ENCODE data around the gene PPIA. TPM values are rescaled to one million over a fixed set of nuclear protein-coding genes. Genes with fewer than 3 reads are reported as not detected.
"Not testable (repeated sequence)": the region's sequence is repeated elsewhere in the genome, so short reads cannot be mapped to it uniquely, and the experiment has no call there.

Gene PPIA
- total RNA-seq, 1 experiment from 2014 or later, result 4,753 TPM

DNA sequence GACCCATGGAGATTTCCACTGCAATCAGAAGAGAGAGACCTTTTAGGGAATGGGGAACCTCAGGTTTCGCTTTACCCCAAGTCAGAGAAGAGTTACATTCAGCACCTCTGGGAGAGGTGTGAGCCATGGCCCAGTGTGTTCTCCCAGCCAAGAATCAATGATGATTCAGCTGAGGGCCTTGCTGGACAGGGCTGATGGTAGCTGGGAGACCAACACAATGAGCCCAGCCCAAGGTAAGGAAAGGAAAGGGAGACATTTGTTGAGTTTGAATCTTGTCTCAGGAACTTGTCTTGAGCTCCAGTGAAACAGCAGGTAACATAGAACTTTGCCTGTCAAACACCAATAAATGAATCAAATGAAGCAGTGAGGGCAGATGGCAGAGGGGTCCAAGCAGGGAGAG lies 14.0 kb upstream of the PPIA start:
- no peak for DNase-seq (ENCODE audit: low spot score)
- in situ Hi-C loops (cut with HindIII; ENCODE audit: low sequenced_read_pairs), result no loop called here

DNA sequence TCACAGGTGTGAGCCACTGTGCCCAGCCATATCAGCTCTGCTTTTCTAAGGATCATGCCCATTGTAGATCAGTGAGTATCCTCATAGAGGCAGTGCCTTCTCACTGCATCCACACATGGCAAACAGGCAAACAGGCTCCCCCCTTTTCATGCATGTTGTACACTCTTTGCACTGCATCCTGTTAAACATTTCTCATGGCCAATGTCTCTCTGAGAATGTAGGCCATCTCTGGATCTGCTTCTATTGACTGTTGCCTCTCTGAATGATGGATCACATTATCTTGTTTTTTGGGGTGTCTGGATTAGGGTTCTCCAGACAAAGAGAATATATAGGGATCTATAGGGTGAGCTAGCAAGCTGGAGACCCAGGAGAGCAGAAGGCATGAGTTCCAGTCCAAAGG lies 13.1 kb upstream of the PPIA start:
- in situ Hi-C loops (cut with HindIII; ENCODE audit: low sequenced_read_pairs), result no loop called here
- no peak for DNase-seq (ENCODE audit: low spot score)

DNA sequence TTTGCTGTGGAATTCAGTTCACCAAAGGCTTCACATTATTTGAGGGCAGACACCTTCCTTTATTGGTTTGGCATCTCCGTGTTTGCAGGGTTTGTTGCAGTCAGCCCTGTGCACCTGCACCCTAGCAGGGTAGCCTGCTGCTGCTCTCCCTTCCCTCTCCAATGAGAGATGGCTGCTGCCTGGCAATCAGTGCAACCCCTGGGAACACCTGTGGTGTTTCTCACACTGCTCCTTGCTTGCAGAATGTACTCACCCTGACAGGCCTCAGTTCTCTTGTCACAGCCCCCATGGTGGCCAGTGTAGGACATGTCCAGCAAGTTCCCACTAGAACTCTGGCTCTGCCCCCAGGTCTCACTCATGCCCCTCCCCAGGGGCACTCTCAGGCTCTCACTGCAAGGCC lies 12.1 kb upstream of the PPIA start:
- no peak for DNase-seq (ENCODE audit: low spot score)
- in situ Hi-C loops (cut with HindIII; ENCODE audit: low sequenced_read_pairs), result no loop called here

DNA sequence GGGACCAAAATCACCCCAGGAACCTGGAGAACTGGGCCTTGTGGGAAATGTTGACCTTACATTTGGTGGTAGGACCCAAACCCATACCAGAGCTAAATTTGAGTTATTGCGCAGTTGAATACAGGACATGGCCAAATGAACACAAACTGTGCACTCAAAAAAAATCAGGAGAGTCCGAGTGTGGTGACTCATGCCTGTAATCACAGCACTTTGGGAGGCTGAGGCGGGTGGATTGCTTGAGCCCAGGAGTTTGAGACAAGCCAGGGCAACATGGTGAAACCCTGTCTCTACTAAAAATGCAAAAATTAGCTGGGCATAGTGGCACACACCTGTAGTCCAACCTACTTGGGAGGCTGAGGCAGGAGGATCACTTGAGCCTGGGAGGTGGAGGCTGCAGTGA lies 11.3 kb upstream of the PPIA start:
- in situ Hi-C loops (cut with HindIII; ENCODE audit: low sequenced_read_pairs); DNase-seq (ENCODE audit: low spot score): not testable (repeated sequence)

DNA sequence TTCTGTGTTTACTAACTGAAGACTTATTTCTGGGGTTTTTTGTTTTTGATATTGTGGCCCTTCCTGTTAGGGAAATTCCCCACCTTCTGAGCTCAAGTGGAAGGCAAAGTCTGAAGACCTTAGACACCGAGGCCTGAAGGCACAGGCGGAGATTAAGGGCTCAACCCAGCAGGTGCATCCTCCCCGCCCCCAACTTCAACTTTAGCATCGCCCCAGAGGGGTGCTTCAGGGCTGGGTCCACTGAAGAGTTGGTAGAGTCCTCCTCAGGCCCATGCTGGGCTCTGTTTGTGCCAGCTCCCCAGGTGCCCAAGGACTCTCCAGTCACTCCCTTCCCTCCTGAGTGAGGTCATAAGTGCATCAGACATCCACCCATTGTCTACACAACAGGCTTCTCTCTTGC lies 9.4 kb upstream of the PPIA start:
- in situ Hi-C loops (cut with HindIII; ENCODE audit: low sequenced_read_pairs), result no loop called here
- DNase-seq (ENCODE audit: low spot score), result no peak

DNA sequence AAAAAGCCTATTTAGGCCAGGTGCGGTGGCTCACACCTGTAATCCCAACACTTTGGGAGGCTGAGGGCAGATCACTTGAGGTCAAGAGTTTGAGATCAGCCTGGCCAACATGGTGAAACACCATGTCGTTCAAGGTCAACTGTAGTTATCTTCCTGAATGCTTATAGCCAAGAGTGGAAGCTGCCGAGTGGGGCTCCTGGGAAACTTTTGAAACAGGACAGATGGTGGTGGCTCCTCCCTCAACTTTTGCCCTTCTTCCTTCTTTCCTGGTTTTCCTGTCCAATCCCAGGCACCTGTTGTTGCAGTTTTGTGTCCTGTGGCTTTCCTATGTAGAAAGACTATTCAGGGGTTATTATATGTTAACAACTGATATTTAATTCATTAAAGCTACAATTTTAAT lies 8.7 kb upstream of the PPIA start:
- no peak for DNase-seq (ENCODE audit: low spot score)
- in situ Hi-C loops (cut with HindIII; ENCODE audit: low sequenced_read_pairs), result no loop called here

DNA sequence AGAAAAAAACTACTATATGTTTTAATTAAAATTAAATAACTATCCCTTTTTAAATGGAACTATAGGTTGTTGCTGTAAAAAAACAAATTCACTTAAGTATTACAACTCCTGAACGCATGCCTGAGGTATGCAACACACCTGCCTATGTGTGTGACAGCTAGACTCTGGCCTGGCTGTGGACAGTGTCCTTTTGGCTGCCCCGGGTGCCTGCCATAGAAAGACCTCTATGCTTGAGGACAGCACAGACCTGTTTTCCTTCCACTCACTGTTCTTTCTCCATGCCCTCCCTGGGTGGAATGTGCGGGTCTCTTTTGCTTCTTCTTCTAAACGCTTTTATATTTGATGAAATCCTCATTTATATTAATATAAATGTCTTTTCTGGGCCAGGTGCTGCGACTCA lies 6.5 kb upstream of the PPIA start:
- in situ Hi-C loops (cut with HindIII; ENCODE audit: low sequenced_read_pairs), result no loop called here

DNA sequence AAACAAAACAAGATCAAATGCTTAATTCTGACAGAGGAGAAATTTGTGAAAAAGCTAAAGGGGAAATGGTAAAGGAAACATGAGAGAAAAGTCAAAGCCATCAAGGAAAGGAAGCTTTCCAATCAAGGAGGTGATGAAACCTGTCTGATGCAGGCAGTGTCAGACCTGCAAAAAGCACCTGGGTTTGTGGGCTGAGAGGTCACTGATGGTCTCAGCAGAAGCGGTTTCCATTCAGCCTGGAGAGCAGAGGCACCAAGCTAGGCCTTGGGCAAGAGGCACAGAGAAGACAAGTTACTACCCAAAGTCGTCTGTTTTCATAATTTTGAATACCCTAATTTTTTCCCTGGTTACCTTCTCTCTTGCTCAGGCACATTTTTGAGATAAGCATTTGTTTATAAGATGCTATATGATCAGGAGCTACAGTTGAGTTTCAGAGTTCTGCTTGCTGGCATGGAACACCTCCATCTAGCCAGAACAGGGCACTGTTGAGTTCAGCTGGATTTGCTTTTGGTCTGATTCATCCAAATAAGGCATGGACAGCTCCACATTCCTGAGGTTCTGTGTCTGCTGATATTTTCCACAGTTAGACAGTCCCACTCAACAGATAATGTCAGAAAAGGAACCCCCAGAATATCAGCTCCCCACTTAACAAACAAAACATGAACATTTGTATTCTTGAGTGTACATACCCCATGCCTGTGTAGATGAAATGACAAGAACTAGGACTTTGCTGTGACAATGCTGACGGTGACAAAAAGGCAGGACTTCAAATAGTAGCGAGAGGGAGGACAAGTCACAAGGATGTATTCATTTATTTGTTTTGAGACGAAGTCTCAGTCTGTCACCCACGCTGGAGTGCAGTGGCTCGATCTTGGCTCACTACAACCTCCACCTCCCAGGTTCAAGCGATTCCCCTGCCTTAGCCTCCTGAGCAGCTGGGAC lies 4.9 kb upstream of the PPIA start:
- no peak for DNase-seq (ENCODE audit: low spot score)
- in situ Hi-C loops (cut with HindIII; ENCODE audit: low sequenced_read_pairs), result no loop called here

More for the DNA sequence above, 6.5 kb upstream of the PPIA start:
- no peak for DNase-seq (ENCODE audit: low spot score)

DNA sequence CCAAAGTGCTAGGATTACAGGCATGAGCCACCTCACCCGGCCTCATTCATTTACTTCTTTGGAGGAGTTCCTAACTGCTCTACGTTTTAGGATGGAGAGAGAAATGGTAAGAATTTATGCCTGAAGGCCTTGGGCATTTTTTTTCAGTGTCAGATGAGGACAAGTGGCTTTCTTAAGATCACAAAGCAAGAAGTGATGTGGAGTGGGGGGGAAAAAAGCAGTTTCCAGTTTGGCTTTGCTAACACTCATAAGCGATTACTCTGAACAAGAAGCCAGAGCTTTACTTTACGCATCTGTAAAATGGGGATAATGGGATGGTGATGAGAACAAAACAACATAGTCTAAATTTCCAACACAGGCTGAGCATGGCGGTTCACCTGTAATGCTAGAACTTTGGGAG lies 2.6 kb upstream of the PPIA start:
- no peak for DNase-seq (ENCODE audit: low spot score)
- in situ Hi-C loops (cut with HindIII; ENCODE audit: low sequenced_read_pairs), result no loop called here

DNA sequence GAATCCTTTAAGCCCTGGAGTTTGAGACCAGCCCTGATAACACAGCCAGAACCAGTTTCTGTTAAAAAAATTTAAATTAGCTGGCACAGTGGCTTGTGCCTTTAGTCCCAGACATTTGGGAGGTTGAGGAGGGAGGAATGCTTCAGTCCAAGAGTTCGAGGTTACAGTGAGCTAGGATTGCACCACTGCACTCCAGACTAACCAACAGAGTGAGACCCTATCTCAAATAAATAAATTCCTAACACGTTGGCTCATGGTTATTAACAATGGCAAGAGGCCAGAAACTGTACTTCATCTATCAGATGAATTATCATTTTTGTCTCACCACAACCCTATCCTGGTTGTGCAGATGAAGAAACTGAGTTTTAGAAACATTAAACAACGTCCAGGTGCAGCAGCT lies 2.1 kb upstream of the PPIA start:
- no peak for DNase-seq (ENCODE audit: low spot score)
- in situ Hi-C loops (cut with HindIII; ENCODE audit: low sequenced_read_pairs), result no loop called here

DNA sequence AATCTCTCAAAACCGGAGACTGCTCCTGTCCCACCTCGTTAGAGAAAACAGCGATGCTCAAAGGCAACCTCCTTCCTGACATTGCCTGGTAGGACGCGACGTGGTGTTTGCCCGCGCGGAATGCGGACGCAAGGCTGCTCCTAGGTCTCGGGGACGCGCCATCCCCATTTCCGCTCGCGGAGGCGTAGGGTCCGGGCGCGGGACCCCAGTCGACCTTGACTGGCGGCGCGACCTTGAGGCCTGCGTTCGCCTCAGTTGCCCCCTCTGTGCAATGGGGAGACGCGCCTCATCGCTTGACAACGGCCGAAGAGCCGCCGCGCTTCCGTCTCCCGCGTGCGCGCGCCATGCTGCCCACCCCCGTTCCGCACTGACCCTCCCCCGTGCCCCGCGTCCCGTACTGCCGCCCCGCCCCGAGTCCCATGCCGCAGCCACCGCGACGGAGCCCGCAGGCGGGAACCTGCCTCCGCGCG lies 412 bp upstream of the PPIA start:
- peak; percentile 70 for DNase-seq (ENCODE audit: low spot score)
- in situ Hi-C loops (cut with HindIII; ENCODE audit: low sequenced_read_pairs), result no loop called here

DNA sequence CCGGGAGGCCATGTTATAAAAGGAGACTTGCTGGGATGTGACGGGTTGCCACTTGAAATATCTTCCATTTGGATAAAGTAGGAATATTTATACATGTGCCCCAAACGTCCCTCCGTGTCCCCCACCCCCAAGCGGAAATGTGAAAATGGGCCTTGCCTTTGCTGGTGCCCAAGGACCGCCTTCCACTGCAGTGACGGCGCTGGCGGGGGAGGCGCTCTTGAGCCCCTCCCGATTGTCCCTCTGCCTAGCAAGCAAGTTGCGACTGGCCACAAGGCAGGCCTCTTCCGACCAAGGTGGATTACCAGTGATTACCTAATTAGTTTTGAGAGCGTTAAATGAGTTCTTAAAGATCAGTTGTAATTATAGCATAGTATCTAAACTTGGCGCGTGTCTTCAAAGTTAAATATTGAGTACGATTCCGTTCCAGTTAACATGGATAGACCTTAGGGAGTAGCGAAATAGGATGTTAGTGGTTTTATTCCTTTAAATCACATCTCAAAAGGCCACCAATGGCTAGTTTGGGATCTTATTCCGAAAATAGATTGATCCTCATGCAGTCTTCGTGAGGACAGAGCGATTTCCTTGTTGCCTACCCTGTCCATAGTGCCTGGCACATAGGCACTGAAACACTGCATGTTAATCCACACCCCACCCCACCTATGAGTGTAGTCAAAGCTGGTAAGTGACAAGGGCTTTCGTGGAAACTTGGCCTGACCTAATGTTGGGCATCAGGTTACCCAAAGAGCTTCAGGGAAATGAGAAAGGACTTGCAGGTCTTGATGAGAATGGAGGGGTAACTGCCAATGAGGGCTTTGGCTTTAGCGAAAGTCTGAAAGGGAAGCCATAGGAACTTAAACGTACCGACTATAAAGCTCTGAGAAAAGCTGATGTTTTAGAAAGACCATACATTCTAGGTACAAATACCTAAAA lies 1.1 kb downstream of the PPIA start:
- in situ Hi-C loops (cut with HindIII; ENCODE audit: low sequenced_read_pairs), result no loop called here
- DNase-seq (ENCODE audit: low spot score), result peak; percentile 92

DNA sequence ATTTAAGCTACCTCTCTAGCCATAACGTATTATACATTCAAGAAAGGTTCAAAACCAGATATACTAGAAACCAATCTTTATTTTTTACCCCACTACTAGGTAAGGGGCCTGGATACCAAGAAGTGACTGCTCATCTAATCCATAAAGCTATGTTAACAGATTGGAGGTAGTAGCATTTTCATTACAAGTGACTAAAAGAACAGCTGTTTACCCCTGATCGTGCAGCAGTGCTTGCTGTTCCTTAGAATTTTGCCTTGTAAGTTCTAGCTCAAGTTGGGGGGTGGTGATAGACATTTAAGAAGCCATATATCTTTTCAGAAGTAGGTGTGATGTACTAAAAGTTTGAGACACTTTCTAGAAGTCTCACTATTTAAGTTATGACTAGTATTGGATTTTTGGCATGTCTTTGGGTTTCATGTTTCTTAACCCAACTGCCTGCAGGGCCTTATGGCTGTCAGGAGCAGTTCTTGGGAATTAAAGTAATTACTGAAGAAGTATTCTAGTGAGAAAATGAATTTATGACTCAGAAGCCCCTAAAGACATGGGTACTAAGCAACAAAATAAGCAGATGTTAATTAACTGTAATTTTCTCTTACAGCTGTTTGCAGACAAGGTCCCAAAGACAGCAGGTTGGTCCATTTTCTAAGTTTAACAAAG lies 2.3 kb downstream of the PPIA start:
- DNase-seq (ENCODE audit: low spot score), result no peak
- in situ Hi-C loops (cut with HindIII; ENCODE audit: low sequenced_read_pairs), result no loop called here

DNA sequence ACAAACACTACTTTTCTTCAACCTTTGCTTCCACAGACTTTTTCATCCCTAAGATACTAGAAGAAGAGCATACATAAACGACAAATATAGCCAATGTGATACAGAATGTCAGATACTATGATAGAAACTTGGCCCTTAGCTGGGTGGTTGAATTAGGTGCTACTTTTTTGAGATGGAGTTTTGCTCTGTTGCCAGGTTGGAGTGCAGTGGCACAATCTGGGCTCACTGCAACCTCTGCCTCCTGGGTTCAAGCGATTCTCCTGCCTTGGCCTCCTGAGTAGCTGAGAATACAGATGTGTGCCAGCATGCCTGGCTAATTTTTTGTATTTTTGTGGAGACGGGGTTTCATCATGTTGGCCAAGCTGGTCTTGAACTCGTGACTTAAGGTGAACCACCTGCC lies 3.5 kb downstream of the PPIA start:
- no peak for DNase-seq (ENCODE audit: low spot score)
- in situ Hi-C loops (cut with HindIII; ENCODE audit: low sequenced_read_pairs), result no loop called here

DNA sequence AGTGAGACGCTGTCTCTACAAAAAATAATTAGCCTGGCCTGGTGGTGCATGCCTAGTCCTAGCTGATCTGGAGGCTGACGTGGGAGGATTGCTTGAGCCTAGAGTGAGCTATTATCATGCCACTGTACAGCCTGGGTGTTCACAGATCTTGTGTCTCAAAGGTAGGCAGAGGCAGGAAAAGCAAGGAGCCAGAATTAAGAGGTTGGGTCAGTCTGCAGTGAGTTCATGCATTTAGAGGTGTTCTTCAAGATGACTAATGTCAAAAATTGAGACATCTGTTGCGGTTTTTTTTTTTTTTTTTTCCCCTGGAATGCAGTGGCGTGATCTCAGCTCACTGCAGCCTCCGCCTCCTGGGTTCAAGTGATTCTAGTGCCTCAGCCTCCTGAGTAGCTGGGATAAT lies 5.4 kb downstream of the PPIA start:
- DNase-seq (ENCODE audit: low spot score), result no peak
- in situ Hi-C loops (cut with HindIII; ENCODE audit: low sequenced_read_pairs), result no loop called here

DNA sequence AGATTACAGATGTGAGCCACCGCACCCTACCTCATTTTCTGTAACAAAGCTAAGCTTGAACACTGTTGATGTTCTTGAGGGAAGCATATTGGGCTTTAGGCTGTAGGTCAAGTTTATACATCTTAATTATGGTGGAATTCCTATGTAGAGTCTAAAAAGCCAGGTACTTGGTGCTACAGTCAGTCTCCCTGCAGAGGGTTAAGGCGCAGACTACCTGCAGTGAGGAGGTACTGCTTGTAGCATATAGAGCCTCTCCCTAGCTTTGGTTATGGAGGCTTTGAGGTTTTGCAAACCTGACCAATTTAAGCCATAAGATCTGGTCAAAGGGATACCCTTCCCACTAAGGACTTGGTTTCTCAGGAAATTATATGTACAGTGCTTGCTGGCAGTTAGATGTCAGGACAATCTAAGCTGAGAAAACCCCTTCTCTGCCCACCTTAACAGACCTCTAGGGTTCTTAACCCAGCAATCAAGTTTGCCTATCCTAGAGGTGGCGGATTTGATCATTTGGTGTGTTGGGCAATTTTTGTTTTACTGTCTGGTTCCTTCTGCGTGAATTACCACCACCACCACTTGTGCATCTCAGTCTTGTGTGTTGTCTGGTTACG lies 6.0 kb downstream of the PPIA start:
- in situ Hi-C loops (cut with HindIII; ENCODE audit: low sequenced_read_pairs), result no loop called here
- DNase-seq (ENCODE audit: low spot score), result no peak

DNA sequence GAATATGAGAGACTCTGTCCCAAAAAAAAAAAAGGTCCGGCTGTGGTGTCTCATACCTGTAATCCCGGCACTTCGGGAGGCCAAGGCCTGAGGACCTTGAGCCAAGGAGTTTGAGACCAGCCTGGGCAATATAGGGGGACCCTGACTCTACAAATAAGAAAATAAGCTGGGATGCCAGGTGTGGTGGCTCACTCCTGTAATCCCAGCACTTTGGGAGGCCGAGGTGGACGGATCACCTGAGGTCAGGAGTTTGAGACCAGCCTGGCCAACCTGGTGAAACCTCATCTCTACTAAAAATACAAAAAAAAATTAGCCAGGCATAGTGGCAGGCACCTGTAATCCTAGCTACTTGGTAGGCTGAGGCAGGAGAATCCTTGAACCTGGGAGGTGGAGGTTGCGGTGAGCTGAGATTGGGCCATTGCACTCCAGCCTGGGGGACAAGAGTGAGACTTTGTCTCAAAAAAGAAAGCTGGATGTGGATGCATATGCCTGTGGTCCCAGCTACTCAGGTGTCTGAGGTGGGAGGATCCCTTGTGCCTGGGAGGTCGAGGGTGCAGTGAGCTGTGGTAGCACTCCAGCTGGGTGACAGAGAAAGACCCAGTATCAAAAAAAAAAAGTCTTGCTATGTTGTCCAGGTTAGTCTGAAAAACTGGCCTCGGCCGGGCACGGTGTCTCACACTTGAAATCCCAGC lies 7.5 kb downstream of the PPIA start:
- DNase-seq (ENCODE audit: low spot score); in situ Hi-C loops (cut with HindIII; ENCODE audit: low sequenced_read_pairs): not testable (repeated sequence)

DNA sequence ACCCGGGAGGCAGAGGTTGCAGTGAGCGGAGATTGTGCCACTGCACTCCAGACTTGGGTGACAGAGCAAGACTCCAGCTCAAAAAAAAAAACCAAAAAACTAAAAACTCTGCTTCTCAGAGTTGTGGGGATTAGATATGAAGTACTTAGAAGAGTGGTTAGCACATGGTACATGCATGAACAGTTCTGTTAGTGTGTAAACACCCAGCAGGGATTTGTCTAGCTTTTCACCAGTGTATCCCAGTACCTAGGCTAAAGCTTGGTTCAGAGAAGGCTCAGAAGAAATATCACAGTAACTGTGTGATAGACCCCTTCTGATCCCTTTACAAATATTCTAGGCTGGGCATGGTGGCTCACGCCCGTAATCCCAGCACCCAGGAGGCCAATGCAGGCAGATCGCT lies 9.5 kb downstream of the PPIA start:
- in situ Hi-C loops (cut with HindIII; ENCODE audit: low sequenced_read_pairs), result no loop called here
- peak; percentile 25 for DNase-seq (ENCODE audit: low spot score)
